Measurements from ENCODE around the gene PEMT. TPM values are rescaled to one million over a fixed set of nuclear protein-coding genes. Genes with fewer than 3 reads are reported as not detected.
A peak's percentile ranks its signal among the peaks of the same experiment; 100 is the strongest.

The PEMT gene
- total RNA-seq, 2 donors from 2014 or later = 15.7 to 22.1 TPM

- Histone ChIP-seq H3K4me3 (no peak overlapping the region), H3K4me1 (ENCODE audit: control insufficient read depth in 1 of 2, low read depth in 2 of 2) (peaks cover 0 to 2% of the 10 kb centered on the region in 2 donors), H3K9me3 (no peaks in the 10 kb centered on the region), H3K27ac (no peak overlapping the region), H3K27me3 (replicated peaks; ENCODE audit: insufficient read depth) (no peaks in the 10 kb centered on the region), H3K36me3 (no peaks in the 10 kb centered on the region)
- ATAC-seq (ENCODE audit: insufficient number of reproducible peaks, low FRiP score, low read depth) (no peak), DNase-seq (ENCODE audit: low spot score) (no peak)
- TF ChIP-seq, protein P1, sequence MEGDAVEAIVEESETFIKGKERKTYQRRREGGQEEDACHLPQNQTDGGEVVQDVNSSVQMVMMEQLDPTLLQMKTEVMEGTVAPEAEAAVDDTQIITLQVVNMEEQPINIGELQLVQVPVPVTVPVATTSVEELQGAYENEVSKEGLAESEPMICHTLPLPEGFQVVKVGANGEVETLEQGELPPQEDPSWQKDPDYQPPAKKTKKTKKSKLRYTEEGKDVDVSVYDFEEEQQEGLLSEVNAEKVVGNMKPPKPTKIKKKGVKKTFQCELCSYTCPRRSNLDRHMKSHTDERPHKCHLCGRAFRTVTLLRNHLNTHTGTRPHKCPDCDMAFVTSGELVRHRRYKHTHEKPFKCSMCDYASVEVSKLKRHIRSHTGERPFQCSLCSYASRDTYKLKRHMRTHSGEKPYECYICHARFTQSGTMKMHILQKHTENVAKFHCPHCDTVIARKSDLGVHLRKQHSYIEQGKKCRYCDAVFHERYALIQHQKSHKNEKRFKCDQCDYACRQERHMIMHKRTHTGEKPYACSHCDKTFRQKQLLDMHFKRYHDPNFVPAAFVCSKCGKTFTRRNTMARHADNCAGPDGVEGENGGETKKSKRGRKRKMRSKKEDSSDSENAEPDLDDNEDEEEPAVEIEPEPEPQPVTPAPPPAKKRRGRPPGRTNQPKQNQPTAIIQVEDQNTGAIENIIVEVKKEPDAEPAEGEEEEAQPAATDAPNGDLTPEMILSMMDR (IDR thresholded peaks at IDR 0.05) = no peak
Observed at GRCh38 chr17:17626151-17626805, 34.8 kb upstream of the PEMT start.

- no peak overlapping the region for H3K27ac ChIP-seq
- no peaks in the 10 kb centered on the region for H3K27me3 ChIP-seq (replicated peaks; ENCODE audit: insufficient read depth)
- TF ChIP-seq, protein P1 (IDR thresholded peaks at IDR 0.05) = no peak
- DNase-seq (ENCODE audit: low spot score) = no peak
- H3K36me3 ChIP-seq = no peaks in the 10 kb centered on the region
- no peak overlapping the region for H3K4me3 ChIP-seq
- no peak for ATAC-seq (ENCODE audit: insufficient number of reproducible peaks, low FRiP score, low read depth)
- H3K9me3 ChIP-seq = no peaks in the 10 kb centered on the region
- peaks cover 0 to 2% of the 10 kb centered on the region in 2 donors for H3K4me1 ChIP-seq (ENCODE audit: control insufficient read depth in 1 of 2, low read depth in 2 of 2)
Observed at GRCh38 chr17:17624741-17625140, 33.2 kb upstream of the PEMT start.

GRCh38 chr17:17623904-17624303 is 32.4 kb upstream of the PEMT start:
- Histone ChIP-seq H3K9me3 (no peaks in the 10 kb centered on the region), H3K27me3 (replicated peaks; ENCODE audit: insufficient read depth) (no peaks in the 10 kb centered on the region), H3K36me3 (no peaks in the 10 kb centered on the region), H3K4me1 (ENCODE audit: control insufficient read depth in 1 of 2, low read depth in 2 of 2) (peaks cover 0 to 2% of the 10 kb centered on the region in 2 donors), H3K4me3 (no peak overlapping the region), H3K27ac (no peak overlapping the region)
- DNase-seq (ENCODE audit: low spot score) = no peak
- TF ChIP-seq, protein P1 (IDR thresholded peaks at IDR 0.05) = no peak
- ATAC-seq (ENCODE audit: insufficient number of reproducible peaks, low FRiP score, low read depth) = no peak

DNA sequence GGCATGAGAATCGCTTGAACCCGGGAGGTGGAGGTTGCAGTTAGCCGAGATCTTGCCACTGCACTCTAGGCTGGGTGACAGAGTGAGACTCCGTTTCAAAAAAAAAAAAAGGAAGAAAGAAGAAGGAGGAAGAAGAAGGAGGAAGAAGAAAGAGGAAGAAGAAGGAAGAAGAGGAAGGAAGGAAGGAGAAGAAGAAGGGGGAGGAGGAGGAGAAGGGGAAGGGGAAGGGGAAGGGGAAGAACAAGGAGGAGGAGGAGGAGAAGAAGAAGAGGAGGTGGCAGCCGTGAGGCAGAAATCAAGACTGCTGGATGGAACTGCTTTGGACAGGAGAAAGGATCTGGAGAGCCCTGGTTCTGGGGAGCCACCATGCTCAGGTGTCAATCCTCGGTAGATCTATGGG is 29.7 kb upstream of the PEMT start:
- Histone ChIP-seq H3K4me1 (ENCODE audit: control insufficient read depth in 1 of 2, low read depth in 2 of 2) (no peaks in the 10 kb centered on the region), H3K4me3 (no peak overlapping the region), H3K36me3 (no peaks in the 10 kb centered on the region), H3K27ac (no peak overlapping the region), H3K9me3 (no peaks in the 10 kb centered on the region), H3K27me3 (replicated peaks; ENCODE audit: insufficient read depth) (no peaks in the 10 kb centered on the region)
- TF ChIP-seq, protein P1 (IDR thresholded peaks at IDR 0.05) = no peak
- ATAC-seq (ENCODE audit: insufficient number of reproducible peaks, low FRiP score, low read depth) = no peak
- no peak for DNase-seq (ENCODE audit: low spot score)

GRCh38 chr17:17613708-17614114 is 22.2 kb upstream of the PEMT start:
- Histone ChIP-seq H3K27ac (no peak overlapping the region), H3K27me3 (replicated peaks; ENCODE audit: insufficient read depth) (no peaks in the 10 kb centered on the region), H3K36me3 (no peaks in the 10 kb centered on the region), H3K4me3 (no peak overlapping the region), H3K9me3 (no peaks in the 10 kb centered on the region), H3K4me1 (ENCODE audit: control insufficient read depth in 1 of 2, low read depth in 2 of 2) (no peaks in the 10 kb centered on the region)
- no peak for ATAC-seq (ENCODE audit: insufficient number of reproducible peaks, low FRiP score, low read depth)
- DNase-seq (ENCODE audit: low spot score) = no peak
- TF ChIP-seq, protein P1 (IDR thresholded peaks at IDR 0.05) = peak; percentile 74
